ENCODE results near the gene PCGF3.

- no peak for TF ChIP-seq ZNF274 (IDR thresholded peaks at IDR 0.05; ENCODE audit: low read depth, low read length)
- TF ChIP-seq YY1 (IDR thresholded peaks at IDR 0.05; ENCODE audit: insufficient read depth, insufficient read length), result no peak
Measured at GRCh38 chr4:776743-777441, 71.3 kb downstream of the PCGF3 start.
